ENCODE measurements around the gene SPARCL1.
"Not testable (repeated sequence)": the region's sequence is repeated elsewhere in the genome, so short reads cannot be mapped to it uniquely, and the experiment has no call there.

Gene SPARCL1

GRCh38 chr4:87444741-87445140 is 84.4 kb downstream of the SPARCL1 start:
- DNase-seq (ENCODE audit: low read depth), result no peak

- DNase-seq (ENCODE audit: low read depth), result no peak
These were observed 86.3 kb downstream of the SPARCL1 start for GRCh38 chr4:87442889-87443288.

- no peak for DNase-seq (ENCODE audit: low read depth)
These were observed 95.8 kb downstream of the SPARCL1 start for GRCh38 chr4:87433342-87433741.

GRCh38 chr4:87430038-87430437 is 99.1 kb downstream of the SPARCL1 start:
- DNase-seq (ENCODE audit: low read depth), result no peak

- DNase-seq (ENCODE audit: low read depth), result no peak
These were observed 100.2 kb downstream of the SPARCL1 start for GRCh38 chr4:87428979-87429378.

- DNase-seq (ENCODE audit: low read depth), result no peak
These were observed 101.7 kb downstream of the SPARCL1 start for GRCh38 chr4:87427518-87427868.

GRCh38 chr4:87426865-87427517 is 102.2 kb downstream of the SPARCL1 start:
- no peak for DNase-seq (ENCODE audit: low read depth)

- no peak for DNase-seq (ENCODE audit: low read depth)
These were observed 103.5 kb downstream of the SPARCL1 start for GRCh38 chr4:87425711-87426110.

- not testable (repeated sequence) for DNase-seq (ENCODE audit: low read depth)
These were observed 105.1 kb downstream of the SPARCL1 start for GRCh38 chr4:87424099-87424543.

All from stromal cell of bone marrow (primary cell).